ENCODE results near the gene LIMS3.
"Not testable (repeated sequence)": the region's sequence is repeated elsewhere in the genome, so short reads cannot be mapped to it uniquely, and the experiment has no call there.

LIMS3 gene, protein sequence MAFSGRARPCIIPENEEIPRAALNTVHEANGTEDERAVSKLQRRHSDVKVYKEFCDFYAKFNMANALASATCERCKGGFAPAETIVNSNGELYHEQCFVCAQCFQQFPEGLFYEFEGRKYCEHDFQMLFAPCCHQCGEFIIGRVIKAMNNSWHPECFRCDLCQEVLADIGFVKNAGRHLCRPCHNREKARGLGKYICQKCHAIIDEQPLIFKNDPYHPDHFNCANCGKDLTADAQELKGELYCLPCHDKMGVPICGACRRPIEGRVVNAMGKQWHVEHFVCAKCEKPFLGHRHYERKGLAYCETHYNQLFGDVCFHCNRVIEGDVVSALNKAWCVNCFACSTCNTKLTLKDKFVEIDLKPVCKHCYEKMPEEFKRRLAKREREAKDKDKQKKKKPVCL

DNA sequence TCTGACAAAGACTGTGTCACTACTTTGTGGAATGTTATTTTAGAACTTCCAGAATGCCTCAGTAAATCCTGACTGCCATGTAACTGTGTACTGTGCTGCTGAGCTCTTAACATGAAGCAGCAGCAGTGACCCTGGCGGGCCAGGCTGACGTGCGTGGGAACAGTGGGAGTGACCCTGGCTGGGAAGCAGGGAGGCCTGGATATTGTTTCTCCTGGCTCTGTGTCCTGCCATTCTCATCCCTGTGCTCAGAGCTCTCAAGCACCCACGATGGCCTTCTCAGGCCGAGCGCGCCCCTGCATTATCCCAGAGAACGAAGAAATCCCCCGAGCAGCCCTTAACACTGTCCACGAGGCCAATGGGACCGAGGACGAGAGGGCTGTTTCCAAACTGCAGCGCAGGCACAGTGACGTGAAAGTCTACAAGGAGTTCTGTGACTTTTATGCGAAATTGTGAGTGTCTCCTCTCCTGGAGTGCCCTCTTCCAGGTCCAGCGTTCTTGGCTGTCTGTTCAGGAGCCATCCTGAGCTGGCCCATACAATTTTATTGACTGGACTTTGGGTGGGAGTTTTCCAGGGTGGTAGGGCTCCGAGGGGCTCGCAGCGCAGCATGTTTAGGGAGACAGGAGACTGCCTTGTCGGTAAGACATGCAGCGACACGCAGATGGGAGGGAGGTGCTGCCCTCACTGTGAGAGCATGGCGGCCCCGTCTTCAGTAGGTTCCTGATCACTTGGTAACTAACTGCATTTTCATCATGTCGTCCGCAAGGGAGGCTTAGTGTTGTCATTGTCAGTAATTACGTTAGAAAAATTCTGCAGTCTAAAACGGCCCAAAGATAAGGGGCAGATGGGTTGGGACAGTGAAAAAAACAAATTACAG is at the start of gene LIMS3:
Gene LIMS3, plus strand, starts transcription at position 227 of the 875 bp plus-strand sequence. Its CDS starts 41 bp downstream, at position 268.
- not testable (repeated sequence) for DNase-seq

DNA sequence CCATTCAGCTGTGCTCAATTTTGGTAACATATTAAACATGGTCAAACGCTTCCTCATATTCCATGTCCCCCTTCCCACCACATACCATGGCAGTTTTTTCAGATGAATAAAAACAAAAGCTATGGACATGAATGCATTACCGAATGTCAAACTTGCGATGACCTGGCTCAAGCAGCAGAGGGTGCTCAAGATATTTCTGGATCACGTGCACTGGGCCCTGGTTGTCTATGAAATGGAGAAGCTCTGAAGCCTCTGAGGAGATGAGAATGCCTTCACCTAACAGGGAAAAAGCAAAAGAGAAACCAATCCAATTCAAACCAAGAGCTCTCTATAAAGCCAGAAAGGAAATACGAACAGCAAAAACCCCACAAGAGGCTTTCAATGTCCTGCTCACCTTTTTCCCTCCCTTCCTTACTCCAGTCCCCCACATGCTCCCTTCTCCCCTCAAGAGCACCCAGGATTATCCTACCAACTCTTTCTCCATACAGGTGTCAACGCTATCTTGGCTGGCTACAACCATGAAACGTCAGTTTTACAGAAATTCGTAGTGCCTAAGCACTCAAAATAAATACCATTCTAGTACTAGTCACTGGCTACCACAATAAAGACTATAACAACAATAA is 27.2 kb upstream of the LIMS3 start:
- not testable (repeated sequence) for DNase-seq

DNA sequence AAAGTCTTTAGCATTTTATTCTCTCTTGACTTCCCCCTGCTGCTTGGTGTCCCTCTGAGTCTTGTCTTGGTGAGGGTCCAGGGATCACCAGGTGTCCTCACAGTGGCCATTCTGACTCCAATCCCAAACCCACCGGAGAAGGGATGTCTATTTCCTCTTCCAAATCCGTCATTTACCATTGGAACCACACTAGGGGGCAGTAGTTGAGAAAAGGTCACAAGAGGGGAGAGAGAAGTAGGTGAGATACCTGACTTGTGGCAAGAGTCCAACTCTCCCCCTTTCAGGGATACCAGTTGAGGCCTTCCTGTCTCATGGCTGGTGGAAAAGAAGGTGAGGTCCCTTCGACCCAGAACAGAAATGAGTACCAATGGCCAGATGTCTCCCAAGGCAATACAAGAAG is 21.9 kb upstream of the LIMS3 start:
- not testable (repeated sequence) for DNase-seq

GRCh38 chr2:109882112-109882511 is 16.4 kb upstream of the LIMS3 start:
- DNase-seq, result not testable (repeated sequence)

GRCh38 chr2:109888414-109888813 is 10.1 kb upstream of the LIMS3 start:
- DNase-seq, result not testable (repeated sequence)

DNA sequence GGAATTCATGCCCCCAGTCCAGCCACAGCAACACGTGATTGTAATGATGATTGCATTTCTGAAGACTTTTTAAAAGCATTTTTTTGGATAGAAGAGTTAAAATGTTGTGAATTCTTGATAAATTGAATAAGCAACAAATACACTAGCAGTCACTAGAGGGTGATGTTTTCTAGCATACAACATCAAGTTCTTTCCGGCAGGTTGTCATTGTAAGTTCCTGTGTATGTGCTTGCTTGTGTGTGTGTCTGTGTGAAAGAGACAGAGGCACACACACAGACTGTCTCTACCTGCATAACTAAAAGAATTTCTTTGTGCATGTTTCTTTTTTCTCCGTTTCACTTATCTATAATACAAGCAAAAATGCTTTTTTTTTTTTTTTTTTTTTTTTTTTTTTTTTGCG is 8.6 kb upstream of the LIMS3 start:
- not testable (repeated sequence) for DNase-seq

DNA sequence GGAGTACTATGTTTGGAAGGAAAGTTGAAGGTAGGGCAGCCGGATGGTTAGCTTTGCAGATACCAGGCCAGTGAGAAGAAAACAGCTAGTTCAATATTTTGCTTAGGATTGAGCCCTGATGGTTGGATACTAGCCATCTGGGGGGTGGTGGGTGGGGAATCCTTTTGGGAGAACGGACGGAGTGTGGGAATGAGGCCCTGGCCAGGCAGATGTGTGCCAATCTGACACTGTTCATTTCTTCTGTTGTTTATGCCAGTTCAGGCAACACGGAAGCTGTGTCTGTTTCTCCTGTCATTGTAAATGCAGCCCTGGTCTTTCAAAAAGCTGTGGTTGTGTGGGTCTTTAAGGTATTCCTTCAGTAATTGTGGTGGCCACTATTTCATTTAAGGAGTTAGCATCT is 7.5 kb upstream of the LIMS3 start:
- not testable (repeated sequence) for DNase-seq

- not testable (repeated sequence) for DNase-seq
Measured at GRCh38 chr2:109893736-109894135, 4.8 kb upstream of the LIMS3 start.

GRCh38 chr2:109894141-109894540 is 4.3 kb upstream of the LIMS3 start:
- not testable (repeated sequence) for DNase-seq

DNA sequence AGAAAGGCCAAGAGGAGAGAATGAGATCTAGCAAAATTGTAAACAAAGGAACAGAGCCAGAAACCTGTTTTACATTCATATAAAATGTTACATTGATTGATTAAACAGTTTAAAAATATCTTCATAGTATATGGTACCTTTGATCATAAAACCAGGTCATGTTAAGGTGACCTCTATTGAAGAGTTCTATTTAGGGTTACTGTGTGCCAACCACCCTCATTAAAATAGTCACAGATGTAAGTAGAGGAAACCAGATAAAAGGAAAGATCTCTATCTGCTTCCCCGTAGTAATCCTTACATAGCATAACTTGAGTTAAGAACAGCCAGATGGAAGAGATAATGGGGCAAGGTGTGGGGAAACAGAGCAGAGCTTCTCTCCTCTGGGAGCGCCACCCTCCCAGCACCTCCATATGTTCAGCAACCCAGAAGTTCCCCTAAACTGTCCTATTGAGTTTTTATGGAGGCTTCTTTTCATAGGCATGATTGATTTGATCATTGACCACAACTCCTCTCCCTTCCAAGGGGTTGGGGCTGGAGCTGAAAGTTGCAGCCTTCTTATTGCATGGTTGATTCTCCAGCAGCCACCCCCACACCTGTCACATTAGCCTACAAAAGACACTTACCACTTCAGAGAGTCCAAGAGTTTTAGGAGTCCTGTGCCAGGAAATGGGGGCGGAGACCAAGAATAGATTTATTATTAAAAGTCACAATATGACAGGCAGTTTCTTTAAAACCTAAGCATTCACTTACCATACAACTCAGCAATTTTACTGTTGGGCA is 3.2 kb upstream of the LIMS3 start:
- DNase-seq, result not testable (repeated sequence)

- not testable (repeated sequence) for DNase-seq
Measured at GRCh38 chr2:109896212-109896611, 2.3 kb upstream of the LIMS3 start.

GRCh38 chr2:109897769-109898461 is 573 bp upstream of the LIMS3 start:
- DNase-seq, result not testable (repeated sequence)

DNA sequence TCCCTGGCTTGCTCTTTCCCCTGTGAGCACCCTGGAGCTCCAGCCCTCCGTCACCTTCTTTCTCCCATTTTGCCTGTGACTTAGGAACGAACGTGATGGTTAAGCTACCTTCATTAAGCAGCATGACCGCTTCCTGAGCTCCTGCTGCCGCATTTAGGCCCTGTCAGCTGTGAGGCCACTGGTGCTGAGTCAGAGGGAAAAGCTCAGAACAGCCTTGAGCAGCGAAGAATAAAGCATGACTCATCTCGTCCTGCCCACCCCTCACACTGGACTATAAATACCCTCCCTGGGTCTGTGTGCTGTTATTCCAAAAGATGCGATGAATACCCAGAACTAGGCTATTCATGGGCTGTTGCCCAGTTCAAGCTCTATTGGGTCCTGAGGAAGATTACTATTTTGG is 7.3 kb downstream of the LIMS3 start:
- not testable (repeated sequence) for DNase-seq

DNA sequence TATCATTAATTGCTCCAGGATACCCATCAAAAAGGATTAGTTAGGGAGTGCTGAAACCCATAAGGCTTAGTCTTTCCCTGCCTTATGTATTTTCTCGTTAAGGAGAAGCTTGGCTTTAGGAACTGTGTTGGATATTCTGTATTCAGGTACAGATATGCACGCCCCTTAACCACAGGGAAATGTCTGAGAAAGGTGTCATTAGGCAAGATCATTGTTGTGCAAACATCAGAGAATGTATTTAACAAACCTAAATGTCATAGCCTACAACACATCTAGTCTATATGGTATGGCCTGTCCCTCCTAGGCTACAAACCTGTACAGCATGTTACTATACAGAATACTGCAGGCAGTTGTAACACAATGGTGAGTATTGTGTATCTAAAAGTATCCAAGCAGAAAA is 10.1 kb downstream of the LIMS3 start:
- not testable (repeated sequence) for DNase-seq

DNA sequence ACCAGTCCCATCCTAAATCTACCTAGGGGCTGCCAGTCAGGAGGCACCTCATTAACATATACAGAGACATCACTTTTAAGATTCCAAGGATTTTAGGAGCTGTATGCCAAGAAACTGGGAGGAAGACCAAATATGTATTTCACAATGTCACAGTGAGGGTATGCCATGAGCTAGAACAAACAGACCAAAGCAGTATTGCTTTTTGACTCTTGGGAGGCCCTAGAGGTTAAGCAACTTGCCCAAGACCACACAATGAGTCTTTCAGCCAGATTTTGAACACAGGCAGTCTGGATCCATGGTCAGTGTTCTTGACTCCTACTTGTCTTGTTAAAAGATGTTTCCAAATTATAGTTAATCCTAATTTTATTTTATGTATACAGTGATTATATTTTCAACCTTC is 12.3 kb downstream of the LIMS3 start:
- not testable (repeated sequence) for DNase-seq

DNA sequence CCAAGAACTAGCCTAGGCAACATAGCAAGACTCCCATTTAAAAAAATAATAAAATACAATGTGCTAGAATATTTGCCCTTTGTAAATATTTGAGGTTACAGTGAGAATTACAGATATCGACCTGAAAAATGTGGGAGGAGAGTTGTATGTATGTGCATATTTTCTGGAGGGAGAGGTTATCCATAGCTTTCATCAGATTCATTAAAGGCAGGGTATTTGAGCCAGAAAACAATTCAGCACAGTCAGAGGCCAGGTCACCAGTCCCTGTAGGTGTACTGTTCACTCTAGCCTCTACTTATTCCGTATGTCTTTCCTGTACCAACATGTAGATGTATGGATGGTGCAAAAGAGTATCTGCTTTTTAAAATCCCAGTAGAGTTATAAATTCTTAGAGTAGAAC is 15.4 kb downstream of the LIMS3 start:
- DNase-seq, result not testable (repeated sequence)

GRCh38 chr2:109914552-109914951 is 16.1 kb downstream of the LIMS3 start:
- not testable (repeated sequence) for DNase-seq

DNA sequence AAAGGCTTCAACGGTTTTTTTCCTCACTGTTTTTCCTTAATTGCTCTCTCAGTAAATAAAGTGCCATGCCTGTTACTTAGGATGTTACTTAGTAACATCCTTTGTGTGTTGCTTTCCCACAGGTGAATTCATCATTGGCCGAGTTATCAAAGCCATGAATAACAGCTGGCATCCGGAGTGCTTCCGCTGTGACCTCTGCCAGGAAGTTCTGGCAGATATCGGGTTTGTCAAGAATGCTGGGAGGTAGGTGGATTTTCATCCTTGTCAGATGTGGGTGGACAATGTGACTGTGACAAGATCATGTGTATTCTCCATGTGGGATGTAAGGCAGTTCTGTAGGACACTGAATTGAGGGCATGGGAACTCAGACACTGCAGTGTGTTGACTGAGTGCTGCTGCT is 17.3 kb downstream of the LIMS3 start:
- not testable (repeated sequence) for DNase-seq

GRCh38 chr2:109920162-109920561 is 21.7 kb downstream of the LIMS3 start:
- DNase-seq, result not testable (repeated sequence)

DNA sequence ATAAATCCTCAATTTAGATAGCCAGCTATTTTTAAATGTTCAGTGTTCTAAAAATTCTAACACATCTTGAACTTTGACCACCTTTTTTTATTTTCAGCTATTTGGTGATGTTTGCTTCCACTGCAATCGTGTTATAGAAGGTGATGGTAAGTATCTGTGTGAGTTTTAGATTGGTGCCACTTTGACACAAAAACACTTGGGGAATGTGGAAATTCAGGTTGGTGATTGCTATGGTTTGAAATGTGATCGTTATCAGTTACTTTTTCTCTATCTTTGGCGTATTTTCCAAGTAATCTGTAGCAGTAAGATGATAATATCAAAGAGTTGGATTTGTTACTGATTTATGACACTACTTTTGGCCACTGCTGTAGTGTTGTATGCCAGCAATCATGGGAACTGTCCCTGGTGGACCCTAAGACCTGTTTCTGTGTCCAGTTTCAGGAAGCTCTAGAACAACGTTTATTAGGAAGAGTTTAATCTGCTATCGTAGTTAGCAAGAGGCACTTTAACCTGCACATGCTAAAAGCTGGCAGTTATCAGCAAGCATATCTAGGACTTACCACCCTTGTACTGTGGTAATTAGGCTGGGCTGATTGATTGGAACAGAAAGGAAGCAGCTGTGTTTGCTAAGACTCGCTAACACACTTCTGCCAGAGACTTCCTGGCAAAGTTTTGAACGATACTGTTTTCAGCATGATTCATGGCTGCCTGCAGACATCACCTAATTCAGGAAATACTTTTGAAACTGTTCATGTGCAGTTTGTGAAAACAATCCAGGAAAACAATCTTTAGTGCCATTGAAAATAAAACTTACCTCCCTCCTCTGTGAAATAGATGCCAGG is 23.3 kb downstream of the LIMS3 start:
- not testable (repeated sequence) for DNase-seq

- not testable (repeated sequence) for DNase-seq
Measured at GRCh38 chr2:109924481-109924880, 26.0 kb downstream of the LIMS3 start.

Data from activated CD4-positive, alpha-beta T cell treated with anti-CD3 and anti-CD28 coated beads, Interleukin-2, amount 50 U/mL, for 4 hours (primary cell).